Activated CD4-positive, CD25-positive, alpha-beta regulatory T cell treated with anti-CD3 and anti-CD28 coated beads, Interleukin-2, amount 50 U/mL, for 72 hours (primary cell): ENCODE data around the gene BMI1.
"Not testable (repeated sequence)": the region's sequence is repeated elsewhere in the genome, so short reads cannot be mapped to it uniquely, and the experiment has no call there.

Experiments used
- DNase-seq: peaks from one replicate; pipeline ENCODE4 v3.0.0; 2021

The BMI1 gene

GRCh38 chr10:22320591-22321155, at the start of gene BMI1:
BMI1 (plus strand) TSS chr10:22321099; CDS start chr10:22326450, 5,351 bp downstream.
- peak; percentile 53 for DNase-seq

- no peak for DNase-seq
These were observed 49.1 kb upstream of the BMI1 start for GRCh38 chr10:22271786-22272185.

GRCh38 chr10:22278441-22278782, 42.5 kb upstream of the BMI1 start:
- DNase-seq: no peak

- DNase-seq: no peak
These were observed 40.8 kb upstream of the BMI1 start for GRCh38 chr10:22280078-22280477.

- DNase-seq: no peak
These were observed 35.8 kb upstream of the BMI1 start for GRCh38 chr10:22285130-22285529.

- no peak for DNase-seq
These were observed 27.0 kb upstream of the BMI1 start for GRCh38 chr10:22293747-22294404.

- DNase-seq: no peak
These were observed 26.2 kb upstream of the BMI1 start for GRCh38 chr10:22294694-22295093.

- no peak for DNase-seq
These were observed 19.7 kb upstream of the BMI1 start for GRCh38 chr10:22301193-22301592.

- DNase-seq: no peak
These were observed 17.4 kb upstream of the BMI1 start for GRCh38 chr10:22303461-22303860.

- DNase-seq: no peak
These were observed 15.2 kb upstream of the BMI1 start for GRCh38 chr10:22305721-22306120.

- DNase-seq: no peak
These were observed 12.5 kb upstream of the BMI1 start for GRCh38 chr10:22308390-22308789.

- no peak for DNase-seq
These were observed 11.5 kb upstream of the BMI1 start for GRCh38 chr10:22309180-22310000.

GRCh38 chr10:22310012-22310411, 10.9 kb upstream of the BMI1 start:
- not testable (repeated sequence) for DNase-seq

GRCh38 chr10:22310928-22311327, 10.0 kb upstream of the BMI1 start:
- DNase-seq: no peak

GRCh38 chr10:22314852-22315251, 6.0 kb upstream of the BMI1 start:
- no peak for DNase-seq

GRCh38 chr10:22315455-22316285, 5.2 kb upstream of the BMI1 start:
- no peak for DNase-seq

GRCh38 chr10:22316286-22317075, 4.4 kb upstream of the BMI1 start, which contains the start of gene COMMD3:
COMMD3 (plus strand) TSS chr10:22316388; CDS start chr10:22316418, 30 bp downstream.
- DNase-seq: peak; percentile 83

- DNase-seq: no peak
These were observed 3.9 kb upstream of the BMI1 start for GRCh38 chr10:22317076-22317370.

- DNase-seq: no peak
These were observed 2.9 kb upstream of the BMI1 start for GRCh38 chr10:22317771-22318565.

- no peak for DNase-seq
These were observed 2.1 kb upstream of the BMI1 start for GRCh38 chr10:22318772-22319171.

GRCh38 chr10:22319547-22319979, 1.3 kb upstream of the BMI1 start:
- no peak for DNase-seq
